ENCODE results near the gene SUSD1. TPM values are rescaled to one million over a fixed set of nuclear protein-coding genes. Genes with fewer than 3 reads are reported as not detected.

The SUSD1 gene
- total RNA-seq, 2 donors from 2014 or later: 7.8 to 7.9 TPM

DNA sequence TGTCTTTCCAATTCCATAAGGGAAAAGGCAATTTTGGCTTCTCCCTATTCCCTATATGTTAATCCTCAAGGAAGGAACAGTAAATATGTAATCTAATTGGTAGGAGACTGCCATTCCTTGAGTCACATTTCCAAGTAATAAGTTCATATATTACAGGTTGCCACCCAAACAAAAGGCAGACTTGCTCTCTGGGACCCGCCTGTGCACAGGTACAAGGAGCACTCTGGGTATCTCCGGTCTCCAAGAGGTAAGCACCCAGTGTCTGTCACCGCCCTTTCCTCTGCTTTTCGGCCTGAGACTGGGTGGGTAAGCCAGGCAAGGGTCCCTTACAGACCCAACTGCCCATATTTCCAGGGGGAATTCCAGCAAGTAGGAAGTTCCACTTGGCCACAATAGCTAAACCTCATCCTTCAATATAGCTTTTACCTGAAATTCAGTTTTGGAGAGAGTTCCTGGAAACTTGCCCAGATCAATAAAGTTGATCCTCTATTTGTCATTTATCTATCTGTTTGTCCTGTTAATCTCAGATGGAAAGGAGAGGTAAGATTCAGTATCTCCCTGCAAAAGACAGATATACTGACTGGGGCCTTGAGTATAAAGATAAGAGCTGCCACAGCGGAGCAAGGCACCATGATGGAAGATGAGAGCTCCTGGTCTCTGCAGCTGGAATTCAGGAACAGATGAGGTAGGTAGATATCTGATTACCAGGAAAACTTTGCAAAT lies 81.8 kb downstream of the SUSD1 start:
- ATAC-seq: no peak
- Histone ChIP-seq H3K4me3 (no peak overlapping the region), H3K36me3 (replicated peaks in 1 of 2; ENCODE audit: insufficient read depth in 1 of 2, low read depth in 2 of 2) (no peaks in the 10 kb centered on the region), H3K9me3 (no peaks in the 10 kb centered on the region), H3K4me1 (peaks cover 5% of the 10 kb centered on the region), H3K27ac (no peak overlapping the region), H3K27me3 (no peaks in the 10 kb centered on the region)
- intact Hi-C loops (cut with DNase I): loop anchor here (10.0 kb wide), 1 partner anchor 281 kb away; no protein-coding TSS in a partner anchor
- WGBS, 2 donors: 94 to 96% methylated on average over 5 of the region's 5 CpGs
- no peak for DNase-seq
- TF ChIP-seq, protein P1, sequence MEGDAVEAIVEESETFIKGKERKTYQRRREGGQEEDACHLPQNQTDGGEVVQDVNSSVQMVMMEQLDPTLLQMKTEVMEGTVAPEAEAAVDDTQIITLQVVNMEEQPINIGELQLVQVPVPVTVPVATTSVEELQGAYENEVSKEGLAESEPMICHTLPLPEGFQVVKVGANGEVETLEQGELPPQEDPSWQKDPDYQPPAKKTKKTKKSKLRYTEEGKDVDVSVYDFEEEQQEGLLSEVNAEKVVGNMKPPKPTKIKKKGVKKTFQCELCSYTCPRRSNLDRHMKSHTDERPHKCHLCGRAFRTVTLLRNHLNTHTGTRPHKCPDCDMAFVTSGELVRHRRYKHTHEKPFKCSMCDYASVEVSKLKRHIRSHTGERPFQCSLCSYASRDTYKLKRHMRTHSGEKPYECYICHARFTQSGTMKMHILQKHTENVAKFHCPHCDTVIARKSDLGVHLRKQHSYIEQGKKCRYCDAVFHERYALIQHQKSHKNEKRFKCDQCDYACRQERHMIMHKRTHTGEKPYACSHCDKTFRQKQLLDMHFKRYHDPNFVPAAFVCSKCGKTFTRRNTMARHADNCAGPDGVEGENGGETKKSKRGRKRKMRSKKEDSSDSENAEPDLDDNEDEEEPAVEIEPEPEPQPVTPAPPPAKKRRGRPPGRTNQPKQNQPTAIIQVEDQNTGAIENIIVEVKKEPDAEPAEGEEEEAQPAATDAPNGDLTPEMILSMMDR (IDR thresholded peaks at IDR 0.05): no peak

GRCh38 chr9:112091810-112092209 lies 83.3 kb downstream of the SUSD1 start:
- Histone ChIP-seq H3K36me3 (replicated peaks in 1 of 2; ENCODE audit: insufficient read depth in 1 of 2, low read depth in 2 of 2) (no peaks in the 10 kb centered on the region), H3K4me1 (peaks cover 5% of the 10 kb centered on the region), H3K27me3 (no peaks in the 10 kb centered on the region), H3K9me3 (no peaks in the 10 kb centered on the region), H3K27ac (no peak overlapping the region), H3K4me3 (no peak overlapping the region)
- DNase-seq (peak; percentile 27 to 49 (median 34)), ATAC-seq (peak; percentile 48)
- WGBS, 2 donors: 11 to 23% methylated on average over 1 of the region's 1 CpG
- intact Hi-C loops (cut with DNase I): loop anchor here (10.0 kb wide), 1 partner anchor 283 kb away; no protein-coding TSS in a partner anchor
- no peak for TF ChIP-seq POLR2A (IDR thresholded peaks at IDR 0.05)
- TF ChIP-seq, protein P1 (IDR thresholded peaks at IDR 0.05): peak in 5 of 7 experiments; percentile 14 to 44 (median 39)

GRCh38 chr9:112087506-112087905 lies 87.6 kb downstream of the SUSD1 start:
- intact Hi-C loops (cut with DNase I): no loop called here
- Histone ChIP-seq H3K27ac (no peak overlapping the region), H3K27me3 (no peaks in the 10 kb centered on the region), H3K4me3 (no peak overlapping the region), H3K9me3 (no peaks in the 10 kb centered on the region), H3K36me3 (replicated peaks in 1 of 2; ENCODE audit: insufficient read depth in 1 of 2, low read depth in 2 of 2) (no peaks in the 10 kb centered on the region), H3K4me1 (peaks cover 5% of the 10 kb centered on the region)
- ATAC-seq (no peak), DNase-seq (no peak)
- TF ChIP-seq, protein P1 (IDR thresholded peaks at IDR 0.05): no peak
- no peak for TF ChIP-seq POLR2A (IDR thresholded peaks at IDR 0.05)

GRCh38 chr9:112086627-112087026 lies 88.5 kb downstream of the SUSD1 start:
- no peak overlapping the region for H3K27ac ChIP-seq
- TF ChIP-seq, protein P1 (IDR thresholded peaks at IDR 0.05): peak in 6 of 7 experiments; percentile 20 to 59 (median 40)
- no peak for TF ChIP-seq POLR2A (IDR thresholded peaks at IDR 0.05)
- intact Hi-C loops (cut with DNase I): no loop called here
- WGBS, 2 donors: 61 to 77% methylated on average over 2 of the region's 2 CpGs
- no peaks in the 10 kb centered on the region for H3K27me3 ChIP-seq
- DNase-seq: no peak
- ATAC-seq: no peak
- H3K9me3 ChIP-seq: no peaks in the 10 kb centered on the region
- H3K4me3 ChIP-seq: no peak overlapping the region
- H3K4me1 ChIP-seq: peaks cover under 1% of the 10 kb centered on the region
- H3K36me3 ChIP-seq (replicated peaks in 1 of 2; ENCODE audit: insufficient read depth in 1 of 2, low read depth in 2 of 2): no peaks in the 10 kb centered on the region

- Histone ChIP-seq H3K36me3 (replicated peaks in 1 of 2; ENCODE audit: insufficient read depth in 1 of 2, low read depth in 2 of 2) (no peaks in the 10 kb centered on the region), H3K4me3 (no peak overlapping the region), H3K9me3 (no peaks in the 10 kb centered on the region), H3K27me3 (no peaks in the 10 kb centered on the region), H3K27ac (no peak overlapping the region), H3K4me1 (no peaks in the 10 kb centered on the region)
- no peak for TF ChIP-seq POLR2A (IDR thresholded peaks at IDR 0.05)
- TF ChIP-seq, protein P1 (IDR thresholded peaks at IDR 0.05): no peak
- intact Hi-C loops (cut with DNase I): no loop called here
- no peak for DNase-seq
- ATAC-seq: no peak
- 50 to 63% methylated on average over 2 of the region's 2 CpGs for WGBS, 2 donors
Observed at GRCh38 chr9:112084907-112085306, 90.2 kb downstream of the SUSD1 start.

Data from body of pancreas (tissue), 4 donors.